GM21526 (cell line): ENCODE measurements around the gene CASK.

Experiments used
- ATAC-seq: cut with Tn5 transposase; IDR thresholded peaks from one replicate; pipeline ENCODE4 v1.9.1; 2021; ENCODE audit warnings: moderate library complexity; ENCODE audit not compliant: unreplicated experiment, low FRiP score

Gene CASK

DNA sequence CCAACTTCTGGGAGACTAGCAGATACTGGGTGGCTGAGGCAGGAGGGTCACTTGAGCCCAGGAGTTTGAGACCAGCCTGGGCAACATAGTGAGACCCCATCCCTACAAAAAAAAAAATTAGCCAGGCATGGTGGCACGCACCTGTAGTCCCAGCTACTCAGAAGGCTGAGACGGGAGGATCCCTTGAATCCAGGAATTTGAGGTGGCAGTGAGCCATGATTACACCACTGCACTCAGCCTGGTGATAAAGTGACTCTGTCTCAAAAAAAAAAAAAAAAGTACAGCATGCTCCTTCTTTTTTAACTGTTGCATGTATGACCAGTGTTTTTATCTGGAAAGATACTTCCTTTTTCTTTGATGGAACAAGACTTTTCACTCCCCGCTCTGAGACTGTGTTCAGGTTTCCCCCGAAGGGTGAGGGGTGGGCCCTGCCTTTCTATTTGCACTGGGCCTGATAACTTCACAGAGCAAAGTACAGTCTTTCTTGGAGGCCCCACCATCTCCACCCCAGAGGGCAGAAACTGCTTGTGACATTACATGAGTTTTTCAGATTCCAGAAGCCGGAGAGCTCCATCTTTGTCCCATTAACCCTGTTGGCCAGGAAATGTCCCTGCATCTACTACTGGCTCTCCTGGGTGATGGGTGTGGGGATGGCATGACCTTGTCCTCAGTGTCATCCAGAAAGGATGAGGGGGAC, 441.1 kb downstream of the CASK start:
- no peak for ATAC-seq

DNA sequence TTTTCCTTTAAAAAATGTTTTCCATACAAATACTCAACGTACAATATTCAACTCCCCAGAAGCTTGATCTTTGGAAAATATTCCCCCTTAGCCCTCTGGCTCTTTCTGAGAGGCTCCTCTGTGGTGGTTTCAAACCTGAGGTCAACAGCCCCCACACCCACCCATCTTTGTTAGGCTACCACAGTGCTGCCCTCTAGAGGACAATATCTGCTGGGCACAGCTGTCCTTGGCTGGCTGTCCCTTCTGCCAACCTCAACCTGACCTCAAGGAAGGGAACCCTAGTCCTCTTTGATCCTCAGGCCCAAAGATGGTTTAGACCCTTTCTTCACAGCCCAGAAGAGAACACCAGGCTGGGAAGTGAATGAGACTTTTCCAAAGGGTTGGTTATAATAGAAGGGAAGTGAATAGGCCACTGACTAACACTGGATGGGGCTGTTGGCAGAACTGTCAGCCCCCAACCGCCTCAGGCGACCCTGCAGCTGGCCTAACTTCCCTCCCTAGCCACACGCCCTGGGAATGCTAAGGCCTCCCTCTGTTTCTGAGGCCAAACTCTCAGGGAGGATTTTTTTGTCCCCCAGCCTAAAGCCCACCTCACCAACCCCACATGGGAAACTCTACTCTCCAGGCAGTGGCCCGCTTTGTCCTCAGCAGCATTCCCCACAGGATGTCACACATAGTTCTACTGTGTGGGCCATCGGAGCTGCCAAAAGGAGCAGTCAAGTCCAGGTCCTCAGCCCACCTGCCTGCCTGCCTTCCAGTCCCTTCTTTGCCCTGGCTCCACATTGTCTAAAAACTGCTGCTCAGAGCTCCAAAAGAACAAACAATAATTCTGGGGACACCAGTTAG, 441.9 kb downstream of the CASK start:
- no peak for ATAC-seq

GRCh38 chrX:41480508-41481260, 442.7 kb downstream of the CASK start:
- ATAC-seq: no peak

DNA sequence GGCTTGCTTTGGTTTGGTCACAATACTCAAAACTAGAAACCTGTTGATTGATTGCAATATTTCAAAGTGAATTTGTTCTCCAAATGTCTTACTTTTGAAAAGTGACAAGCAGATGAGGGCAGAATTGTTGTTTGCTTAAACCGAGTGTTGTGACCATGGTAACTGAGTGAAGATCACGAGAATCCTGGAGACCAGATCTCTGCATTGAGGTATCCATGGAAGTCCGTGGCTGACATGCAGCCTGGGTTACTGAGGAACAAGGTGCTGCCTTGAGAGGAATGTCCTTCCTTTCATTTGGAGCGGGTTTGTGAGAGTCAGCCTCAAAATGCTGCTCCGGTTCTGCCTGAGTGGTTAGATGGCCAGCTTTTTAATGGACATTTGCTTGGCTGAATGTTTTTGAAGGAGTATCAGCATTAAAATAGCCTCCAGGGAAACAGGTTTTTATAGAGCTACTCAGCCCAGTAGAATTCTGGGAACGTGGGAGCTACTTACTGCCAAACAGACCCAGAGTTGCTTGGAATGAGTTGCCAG, 444.9 kb downstream of the CASK start:
- no peak for ATAC-seq

DNA sequence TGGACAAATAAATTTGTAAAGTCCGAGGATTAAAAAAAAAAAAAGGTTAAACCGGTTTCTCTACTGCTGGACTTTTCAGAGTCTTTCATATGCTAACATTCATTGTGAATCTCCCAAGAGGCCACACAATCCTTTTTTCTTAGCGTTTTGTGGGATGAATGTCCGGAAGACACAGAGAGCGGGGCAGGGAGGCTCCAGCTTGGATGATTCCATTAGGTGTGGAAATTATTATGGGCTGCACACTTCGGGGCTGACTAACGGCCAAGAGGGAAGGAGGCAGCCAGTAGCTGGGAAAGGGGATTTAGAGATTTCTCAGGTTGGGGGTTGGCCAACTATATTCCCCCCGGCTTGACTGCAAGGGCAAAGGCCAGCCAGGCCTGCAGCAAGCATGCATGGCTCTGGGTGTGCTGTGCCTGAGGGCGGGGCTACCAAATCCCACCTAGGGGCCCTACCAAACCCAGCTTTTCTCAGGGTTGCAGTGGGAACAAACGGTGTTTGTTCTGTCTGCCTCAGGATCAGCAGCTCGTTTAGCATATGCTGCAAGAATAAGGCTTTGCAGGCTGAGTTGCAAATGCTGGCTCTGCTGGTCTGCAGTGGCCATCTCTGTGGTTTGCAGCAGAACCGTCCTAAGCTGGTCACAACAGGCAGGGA, 447.6 kb downstream of the CASK start:
- no peak for ATAC-seq

DNA sequence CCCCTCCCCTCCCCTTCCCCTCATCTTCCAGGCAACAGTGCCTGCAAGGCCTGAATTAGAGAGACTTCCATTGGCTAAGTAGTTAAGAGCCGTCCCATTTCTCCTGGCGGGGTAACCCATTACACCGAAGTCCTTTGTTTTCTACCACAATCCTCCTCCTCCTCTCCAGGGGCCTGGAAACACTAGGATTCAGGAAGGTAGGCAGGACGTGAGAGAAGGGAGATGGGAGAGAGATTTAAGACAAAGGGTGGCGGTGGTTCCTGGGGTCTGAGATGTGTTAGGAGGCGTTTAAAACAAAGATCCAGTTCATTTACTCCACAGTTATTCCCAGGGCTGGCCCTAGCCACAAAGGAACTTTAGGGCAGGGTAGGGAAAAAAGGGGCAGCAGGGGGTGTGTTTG, 448.2 kb downstream of the CASK start:
- no peak for ATAC-seq

DNA sequence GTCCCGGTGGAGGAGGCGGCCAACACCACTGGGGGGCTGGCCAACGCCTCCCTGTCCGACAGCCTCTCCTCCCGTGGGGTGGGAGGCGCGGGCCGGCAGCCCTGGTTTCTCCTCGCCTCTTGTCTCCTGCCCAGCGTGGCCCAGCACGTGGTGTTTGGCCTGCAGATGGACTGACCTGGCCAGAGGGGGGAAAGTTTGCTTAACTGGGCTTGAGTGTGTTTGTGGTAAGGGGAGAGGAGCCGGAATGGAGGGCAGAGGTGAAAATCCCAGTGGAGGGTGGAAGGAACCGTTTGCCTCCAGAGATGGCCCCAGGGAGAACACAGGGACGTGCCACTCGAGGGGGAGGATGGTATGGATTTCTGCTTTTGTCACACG, 448.6 kb downstream of the CASK start:
- ATAC-seq: no peak

GRCh38 chrX:41473936-41474725, 449.2 kb downstream of the CASK start:
- ATAC-seq: no peak

DNA sequence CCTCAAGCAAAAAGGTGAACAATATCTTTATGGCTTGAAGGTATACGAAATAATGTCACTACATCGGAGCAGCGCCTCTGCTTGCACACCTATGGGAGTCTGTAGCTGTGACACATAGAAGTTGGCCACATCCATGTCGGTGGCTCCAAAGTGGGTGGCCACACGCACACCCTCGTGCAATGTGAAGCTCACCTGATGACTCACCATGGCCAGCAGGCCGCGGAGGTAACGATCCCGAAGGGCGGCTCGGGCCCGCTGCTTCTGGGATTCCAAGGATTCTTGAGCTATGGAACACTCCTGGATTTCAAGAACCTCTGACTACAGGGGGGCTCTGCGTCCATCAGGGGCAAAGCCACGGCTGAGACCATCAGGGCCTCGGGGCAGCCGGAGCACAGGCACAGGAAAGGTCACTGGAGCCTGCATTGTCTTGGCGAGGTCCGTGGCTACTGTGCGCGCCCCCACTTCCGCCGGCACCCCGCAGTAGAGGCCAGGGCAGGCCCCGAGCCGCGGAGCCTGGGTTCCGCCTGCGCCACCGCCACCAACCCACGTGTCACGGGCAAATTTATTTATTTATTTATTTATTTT, 451.0 kb downstream of the CASK start:
- ATAC-seq: no peak

DNA sequence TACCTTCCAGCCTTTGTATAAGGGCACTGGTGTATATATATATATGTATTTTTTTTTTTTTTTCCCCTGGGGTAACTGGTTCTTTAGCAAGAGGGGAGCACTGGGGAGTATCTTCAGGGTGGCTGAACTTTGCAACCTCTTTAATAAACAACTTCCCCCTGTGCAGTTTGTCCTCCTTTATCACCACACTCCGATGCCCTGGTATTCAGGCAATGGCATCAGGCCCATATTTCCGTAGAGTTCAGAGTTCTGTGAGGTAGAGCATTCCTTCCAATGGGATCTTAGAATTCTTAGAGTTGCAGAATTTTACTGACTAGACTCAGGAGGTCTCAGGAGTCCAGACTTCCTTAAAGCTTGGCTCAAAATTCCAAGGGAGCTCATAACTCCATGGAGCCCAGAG, 451.6 kb downstream of the CASK start:
- ATAC-seq: no peak

DNA sequence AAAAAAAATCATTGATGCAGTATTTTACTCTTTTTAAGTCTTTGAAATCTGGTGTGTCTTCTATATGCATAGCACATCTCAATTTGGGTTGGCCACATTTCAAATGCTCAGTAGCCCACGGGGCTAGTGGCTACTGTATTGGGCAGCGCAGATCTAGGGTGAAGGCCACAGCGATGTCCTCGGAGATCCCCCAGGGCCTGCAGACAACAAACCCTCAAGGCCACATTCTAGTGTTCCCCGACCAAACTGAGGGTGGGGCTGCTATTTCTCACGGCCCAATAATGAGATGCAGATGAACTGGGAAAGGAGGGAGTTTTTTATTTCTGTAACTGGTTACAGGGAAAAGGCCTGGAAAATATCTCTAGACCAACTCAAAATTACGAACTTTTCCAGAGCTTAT, 452.6 kb downstream of the CASK start:
- ATAC-seq: no peak

DNA sequence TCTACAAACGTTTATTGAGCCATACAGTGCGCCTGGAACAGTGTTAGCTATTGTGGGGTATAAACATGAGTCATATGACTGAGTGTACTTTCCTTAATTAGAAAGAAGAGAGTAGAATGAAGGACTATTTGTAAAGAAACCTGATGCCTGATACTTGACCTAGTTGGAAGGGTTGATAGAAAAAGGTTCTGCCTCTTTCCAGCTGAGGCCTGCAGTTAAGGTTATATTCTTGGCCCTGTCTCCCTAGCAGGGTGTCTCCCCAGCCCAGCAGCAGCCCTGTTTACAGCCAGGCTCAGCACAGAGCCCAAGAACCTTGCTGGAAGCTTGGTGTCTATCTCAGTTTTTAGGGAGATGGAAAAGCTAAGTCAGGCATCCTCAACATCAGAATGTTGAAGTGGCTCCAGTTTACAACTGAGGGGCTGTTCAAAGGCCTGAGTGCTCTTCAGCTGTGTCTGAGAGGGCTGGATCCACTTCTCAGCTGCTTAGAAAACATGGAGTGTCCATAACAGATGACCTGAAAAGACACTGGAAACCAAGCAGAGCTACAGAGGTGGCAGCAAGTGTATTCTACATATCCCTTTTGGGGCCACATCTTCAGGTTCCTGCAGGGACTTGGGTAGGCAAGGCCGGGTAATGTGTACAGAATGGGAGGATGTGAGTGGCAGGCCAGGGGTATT, 454.6 kb downstream of the CASK start:
- ATAC-seq: no peak
